GM19455 (cell line): Measurements from ENCODE around the gene SLIT1.
"Not testable (repeated sequence)": the region's sequence is repeated elsewhere in the genome, so short reads cannot be mapped to it uniquely, and the experiment has no call there.

ENCODE experiments used
- ATAC-seq: cut with Tn5 transposase; IDR thresholded peaks from one replicate; pipeline ENCODE4 v1.9.1; 2021; ENCODE audit not compliant: unreplicated experiment

Gene SLIT1

GRCh38 chr10:97048649-97049427 lies 136.9 kb downstream of the SLIT1 start:
- no peak for ATAC-seq

GRCh38 chr10:97047788-97048187 lies 138.0 kb downstream of the SLIT1 start:
- no peak for ATAC-seq

GRCh38 chr10:97047083-97047736 lies 138.5 kb downstream of the SLIT1 start:
- ATAC-seq = no peak

DNA sequence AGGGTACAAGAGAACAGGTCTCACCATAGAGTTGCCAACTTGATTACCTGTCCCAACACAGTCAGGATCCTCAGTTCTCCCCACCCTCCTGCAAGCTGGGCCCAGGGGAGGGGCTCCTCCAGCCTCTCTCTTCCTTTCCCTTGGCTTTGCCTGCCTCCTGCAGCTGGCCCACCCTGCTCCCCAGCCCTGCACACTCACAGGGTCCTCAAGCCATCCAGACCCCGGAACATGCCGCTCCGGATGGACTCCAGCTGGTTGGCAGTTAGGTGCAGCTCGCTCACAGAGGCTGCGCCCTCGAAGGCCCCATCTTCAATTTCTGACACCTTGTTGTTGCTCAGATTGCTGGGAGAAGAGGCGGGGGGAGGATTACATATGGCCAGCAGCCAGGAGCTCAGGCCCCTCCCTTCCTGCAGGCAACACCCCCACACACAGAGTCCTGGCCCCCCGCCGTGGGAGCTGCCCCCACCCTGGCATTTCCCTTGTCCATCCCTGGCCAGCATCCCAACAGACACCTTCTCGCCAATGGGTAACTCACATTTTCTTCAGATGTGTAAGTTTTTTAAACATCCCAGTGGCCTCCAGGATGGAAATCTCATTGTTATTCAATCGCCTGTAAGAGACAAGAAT lies 139.2 kb downstream of the SLIT1 start:
- ATAC-seq = no peak

DNA sequence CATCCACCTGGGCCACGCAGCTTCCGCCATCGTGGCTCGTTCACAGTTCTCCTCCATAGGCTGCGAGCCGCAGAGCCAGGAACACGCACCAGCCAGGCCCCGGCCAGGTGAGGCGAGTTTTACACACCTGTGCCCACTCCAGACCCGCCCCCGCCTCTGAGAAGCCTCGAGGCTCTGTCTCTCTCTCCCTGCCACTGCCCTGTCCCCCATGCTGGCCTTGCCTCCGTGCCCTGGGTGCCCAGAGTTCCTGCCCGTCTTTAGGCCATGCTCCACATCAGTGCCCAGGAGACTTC lies 142.2 kb downstream of the SLIT1 start:
- no peak for ATAC-seq

DNA sequence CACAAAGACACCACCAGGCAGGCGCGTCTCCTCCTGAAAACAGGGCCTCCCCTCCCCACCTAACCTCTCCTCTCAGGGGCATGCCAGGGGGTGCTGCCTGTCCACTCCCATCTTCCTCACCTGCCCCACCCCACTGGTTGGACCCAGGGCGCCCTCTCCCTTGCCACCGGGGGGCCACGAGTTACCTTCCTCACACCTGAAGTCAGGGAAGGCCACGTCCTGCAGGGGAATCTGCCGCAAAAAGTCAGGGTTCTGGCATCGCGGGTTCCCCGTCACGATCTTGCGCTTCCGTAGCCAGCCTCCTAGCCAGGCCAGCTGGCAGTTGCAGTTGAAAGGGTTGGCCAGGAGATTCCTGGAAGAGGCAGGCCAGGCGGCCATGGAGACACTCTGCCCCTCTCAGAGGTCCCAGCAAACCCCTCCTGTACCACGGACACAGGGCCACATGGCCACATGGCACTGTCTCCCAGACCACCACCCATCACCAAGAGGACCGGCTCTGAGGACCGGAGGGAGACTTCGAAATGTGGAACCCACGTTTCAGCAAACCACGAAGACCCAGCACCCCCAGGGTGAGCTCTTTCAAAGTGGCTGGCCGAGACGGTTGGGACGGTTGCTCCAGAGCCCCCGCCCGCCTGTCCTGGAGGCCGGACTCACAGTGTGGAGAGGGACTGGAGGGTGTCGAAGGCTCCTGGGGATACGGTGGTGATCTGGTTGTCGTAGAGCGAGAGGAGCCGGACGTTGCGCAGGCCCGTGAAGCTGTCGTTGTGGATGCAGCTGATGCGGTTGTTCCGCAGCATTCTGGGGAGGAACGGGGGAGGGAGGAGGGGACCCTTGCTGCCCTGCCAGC lies 142.8 kb downstream of the SLIT1 start:
- ATAC-seq = no peak

DNA sequence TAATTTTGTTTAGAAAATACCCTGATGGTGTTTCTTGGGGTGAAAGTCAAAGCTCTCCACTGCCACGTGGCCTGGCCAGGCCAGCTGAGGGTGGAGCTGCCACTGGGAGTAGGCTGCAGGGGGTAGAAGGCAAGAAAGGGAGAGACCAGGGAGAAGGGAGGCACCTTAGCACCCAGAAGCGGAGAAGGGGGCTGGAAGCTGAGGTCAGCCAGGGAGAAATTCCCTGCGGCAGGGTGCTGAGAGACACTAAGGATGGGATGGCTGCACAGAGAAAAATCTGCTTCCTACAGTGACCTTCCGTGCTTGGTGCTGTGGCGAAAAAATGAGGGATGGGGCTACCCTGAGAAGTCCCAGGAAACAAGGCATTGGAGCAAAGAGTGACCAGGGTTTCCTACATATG lies 143.7 kb downstream of the SLIT1 start:
- no peak for ATAC-seq

DNA sequence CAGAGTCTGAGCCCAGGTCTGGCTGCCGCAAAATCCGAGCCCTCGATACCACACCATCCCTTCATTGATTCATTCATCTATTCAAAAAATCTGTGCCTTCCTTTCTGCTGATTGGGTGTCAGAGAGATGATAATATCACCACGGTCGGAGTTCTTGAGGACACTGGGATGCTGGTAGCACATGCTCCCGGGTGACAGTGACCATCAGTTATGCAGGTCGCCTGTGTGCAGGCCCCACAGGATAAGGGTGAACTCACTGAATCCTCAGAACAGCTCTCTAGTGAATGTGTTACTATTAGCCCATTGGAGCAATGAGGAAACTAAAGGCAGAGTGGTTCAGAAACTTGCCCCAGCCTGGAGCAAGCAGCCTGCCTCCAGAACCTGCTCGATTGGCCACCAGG lies 145.1 kb downstream of the SLIT1 start:
- ATAC-seq = no peak

DNA sequence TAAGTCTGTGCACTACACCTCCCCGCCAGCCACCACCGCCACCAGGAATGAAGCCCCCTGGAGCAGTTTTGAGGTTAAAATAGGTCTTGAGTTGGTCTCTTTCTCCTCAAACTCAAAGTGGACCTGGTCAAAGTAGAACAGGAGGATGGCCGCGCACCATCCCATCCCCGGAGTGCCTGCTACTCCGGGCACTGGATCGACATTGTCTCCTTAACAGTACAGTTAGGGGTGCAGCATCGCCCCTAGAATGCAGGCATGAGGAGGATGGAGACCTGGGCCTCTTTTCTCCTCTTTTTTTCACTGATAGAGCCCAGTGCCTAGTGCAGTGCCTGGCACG lies 145.5 kb downstream of the SLIT1 start:
- ATAC-seq = no peak

- ATAC-seq = no peak
These were observed 146.1 kb downstream of the SLIT1 start for GRCh38 chr10:97039538-97040247.

GRCh38 chr10:97038688-97039087 lies 147.1 kb downstream of the SLIT1 start:
- no peak for ATAC-seq

GRCh38 chr10:97037365-97038361 lies 148.1 kb downstream of the SLIT1 start:
- peak; percentile 76 for ATAC-seq

DNA sequence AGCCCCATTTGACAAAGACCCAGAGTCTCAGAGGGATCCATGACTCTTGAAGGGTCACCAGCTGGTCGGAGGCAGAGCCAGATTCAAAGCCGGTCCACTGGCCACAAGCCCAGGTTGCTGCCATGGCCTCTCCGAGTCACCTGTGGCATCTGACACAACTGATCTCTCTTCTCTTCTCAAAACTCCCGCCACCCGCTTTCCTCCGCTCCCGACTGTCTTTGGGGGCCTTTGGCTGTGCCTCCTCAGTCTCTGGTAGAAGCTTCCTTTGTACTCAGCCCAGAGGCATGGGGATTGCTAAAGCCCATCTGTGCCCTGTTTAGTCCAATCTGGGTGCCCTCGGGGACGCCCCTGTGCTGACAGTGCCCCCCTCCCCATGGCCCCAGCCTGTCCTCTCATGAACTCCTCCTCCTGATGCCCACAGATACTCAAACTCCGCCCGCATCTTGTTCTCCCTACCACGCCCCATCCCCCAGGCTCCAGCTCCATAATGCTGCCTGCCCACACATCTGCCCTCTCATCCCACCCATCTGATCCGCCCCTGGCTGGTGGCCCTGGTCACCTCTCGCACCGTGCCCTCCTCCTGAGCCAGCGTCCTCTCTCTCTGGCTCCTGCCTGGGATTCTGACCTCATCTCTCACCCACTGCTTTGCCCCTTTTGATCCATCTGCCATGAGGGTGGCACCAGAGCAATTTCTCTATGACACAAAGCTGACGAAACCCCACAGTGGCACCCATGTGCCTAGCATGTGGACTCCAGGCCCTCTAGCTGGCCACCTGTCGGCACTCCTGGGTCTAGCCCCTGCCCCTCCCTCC lies 150.6 kb downstream of the SLIT1 start:
- ATAC-seq = no peak

- no peak for ATAC-seq
These were observed 151.5 kb downstream of the SLIT1 start for GRCh38 chr10:97034301-97034700.

GRCh38 chr10:97033841-97034240 lies 151.9 kb downstream of the SLIT1 start:
- not testable (repeated sequence) for ATAC-seq

- ATAC-seq = no peak
These were observed 153.1 kb downstream of the SLIT1 start for GRCh38 chr10:97032624-97033023.

- ATAC-seq = no peak
These were observed 154.3 kb downstream of the SLIT1 start for GRCh38 chr10:97031459-97031858.

DNA sequence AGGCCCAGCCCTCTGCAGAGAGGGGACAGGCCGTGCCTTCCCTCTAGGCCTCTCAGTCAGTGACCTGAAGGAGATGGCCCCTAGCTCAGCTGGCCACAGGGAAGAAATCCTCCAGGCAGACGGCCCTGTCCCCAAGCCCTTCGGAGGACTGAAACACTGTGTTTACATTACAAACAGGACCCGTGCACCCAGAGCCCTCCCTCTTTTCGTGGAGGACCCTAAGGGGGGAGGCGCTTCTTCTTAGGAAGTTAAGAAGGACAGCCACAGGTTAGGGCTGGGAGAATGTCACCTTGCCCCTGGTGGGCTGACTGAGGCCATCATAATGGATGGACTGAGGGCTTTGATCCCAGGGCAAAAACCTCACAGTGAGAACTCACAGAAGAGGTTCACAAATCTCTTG lies 154.9 kb downstream of the SLIT1 start:
- ATAC-seq = no peak

- no peak for ATAC-seq
These were observed 156.5 kb downstream of the SLIT1 start for GRCh38 chr10:97029271-97029670.
